Stimulated activated CD4-positive, alpha-beta T cell treated with anti-CD3 and anti-CD28 coated beads, Interleukin-1b, Interleukin-23, amount 100 ng/mL, for 24 hours (primary cell): Measurements from ENCODE around the gene GOLGA6L10.
"Not testable (repeated sequence)": the region's sequence is repeated elsewhere in the genome, so short reads cannot be mapped to it uniquely, and the experiment has no call there.

Experiments
- DNase-seq, 4 experiments: peaks; one replicate each; pipeline ENCODE4 v3.0.0-alpha.2; 2020; ENCODE audit warnings: low read depth in 4 of 4, low spot score in 1 of 4

Gene GOLGA6L10

GRCh38 chr15:82343851-82344250, 5.4 kb downstream of the GOLGA6L10 start:
- not testable (repeated sequence) for DNase-seq

DNA sequence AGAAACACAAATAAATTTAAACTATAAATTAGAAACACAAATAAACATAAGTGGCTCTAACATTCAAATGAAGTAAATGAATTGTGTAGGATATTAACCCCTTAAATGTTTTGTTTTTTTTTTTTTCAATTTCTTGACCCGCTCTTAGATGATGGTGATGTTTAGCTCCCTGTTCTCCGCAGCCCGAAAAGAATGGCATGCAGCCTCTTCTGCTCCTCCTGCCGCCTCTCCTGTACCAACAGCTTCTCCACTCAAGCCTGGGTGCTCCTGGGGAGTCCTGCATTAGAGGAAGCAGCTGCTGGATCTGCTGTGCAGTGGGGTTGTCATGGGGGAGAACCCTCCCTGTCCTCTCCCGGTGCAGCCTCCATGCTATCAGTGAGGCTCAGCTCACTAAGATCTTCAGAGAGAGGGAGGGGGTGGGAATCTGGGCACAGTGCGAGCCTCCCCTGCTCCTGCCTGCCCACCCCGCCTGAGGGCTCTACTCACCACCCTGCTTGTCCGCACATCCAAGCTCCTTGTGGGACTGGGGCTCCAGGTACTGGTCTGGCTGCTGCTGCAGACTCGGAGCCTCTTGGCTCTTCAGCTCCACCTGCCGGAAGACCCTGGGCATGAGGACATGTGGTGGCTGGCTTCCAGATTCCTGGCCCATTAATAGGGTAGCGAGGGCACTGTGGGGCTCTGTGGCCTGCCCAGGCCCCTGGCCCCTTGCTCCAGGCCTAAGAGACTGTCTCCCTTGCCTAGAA, 6.5 kb downstream of the GOLGA6L10 start:
- peak in 1 of 4 experiments; percentile 8 for DNase-seq

GRCh38 chr15:82338573-82338972, 10.7 kb downstream of the GOLGA6L10 start:
- DNase-seq, result not testable (repeated sequence)

DNA sequence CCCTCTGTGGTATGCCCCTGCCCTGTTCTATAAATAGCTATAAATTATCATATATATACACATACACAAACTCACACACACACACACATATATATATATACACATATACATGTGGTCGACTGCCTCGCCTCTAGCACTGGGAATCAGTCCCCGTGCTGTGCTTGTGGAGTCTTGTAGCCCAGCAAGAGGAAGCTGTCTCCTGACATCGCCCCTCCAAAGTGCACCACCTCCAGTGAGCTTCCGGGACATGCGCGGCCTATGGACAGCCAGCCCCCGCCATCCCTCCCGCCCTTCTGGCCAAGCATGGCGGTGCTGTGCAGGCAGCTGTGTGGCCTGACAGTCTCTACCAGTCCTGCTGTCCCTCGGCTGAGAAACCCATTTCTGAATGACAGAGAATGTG, 11.2 kb downstream of the GOLGA6L10 start:
- DNase-seq, result not testable (repeated sequence)

GRCh38 chr15:82337051-82337450, 12.2 kb downstream of the GOLGA6L10 start:
- DNase-seq, result not testable (repeated sequence)

- DNase-seq, result not testable (repeated sequence)
Observed at GRCh38 chr15:82336180-82336647, 13.1 kb downstream of the GOLGA6L10 start.

DNA sequence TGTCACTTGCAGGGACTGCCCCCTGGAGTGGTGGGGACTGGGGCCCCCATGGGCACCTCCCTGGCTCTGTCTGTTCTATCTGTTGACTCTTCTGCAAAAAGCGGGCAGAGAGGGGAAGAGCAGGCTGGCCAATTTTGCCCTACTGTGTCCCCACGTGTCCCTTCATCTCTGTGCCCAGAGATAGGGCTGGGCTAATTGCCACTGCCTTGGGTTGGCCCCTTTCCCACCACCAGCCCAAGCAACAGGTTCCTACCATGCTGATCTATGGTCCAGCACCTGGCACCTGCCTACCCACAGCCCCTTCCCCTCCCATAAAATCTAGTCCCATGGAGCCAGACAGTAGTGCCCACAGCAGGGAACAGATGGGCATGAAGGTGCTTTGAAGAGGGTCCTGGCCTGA, 14.3 kb downstream of the GOLGA6L10 start:
- DNase-seq, result not testable (repeated sequence)

- not testable (repeated sequence) for DNase-seq
Observed at GRCh38 chr15:82334554-82334932, 14.7 kb downstream of the GOLGA6L10 start.

GRCh38 chr15:82333603-82334553, 15.4 kb downstream of the GOLGA6L10 start:
- not testable (repeated sequence) for DNase-seq

DNA sequence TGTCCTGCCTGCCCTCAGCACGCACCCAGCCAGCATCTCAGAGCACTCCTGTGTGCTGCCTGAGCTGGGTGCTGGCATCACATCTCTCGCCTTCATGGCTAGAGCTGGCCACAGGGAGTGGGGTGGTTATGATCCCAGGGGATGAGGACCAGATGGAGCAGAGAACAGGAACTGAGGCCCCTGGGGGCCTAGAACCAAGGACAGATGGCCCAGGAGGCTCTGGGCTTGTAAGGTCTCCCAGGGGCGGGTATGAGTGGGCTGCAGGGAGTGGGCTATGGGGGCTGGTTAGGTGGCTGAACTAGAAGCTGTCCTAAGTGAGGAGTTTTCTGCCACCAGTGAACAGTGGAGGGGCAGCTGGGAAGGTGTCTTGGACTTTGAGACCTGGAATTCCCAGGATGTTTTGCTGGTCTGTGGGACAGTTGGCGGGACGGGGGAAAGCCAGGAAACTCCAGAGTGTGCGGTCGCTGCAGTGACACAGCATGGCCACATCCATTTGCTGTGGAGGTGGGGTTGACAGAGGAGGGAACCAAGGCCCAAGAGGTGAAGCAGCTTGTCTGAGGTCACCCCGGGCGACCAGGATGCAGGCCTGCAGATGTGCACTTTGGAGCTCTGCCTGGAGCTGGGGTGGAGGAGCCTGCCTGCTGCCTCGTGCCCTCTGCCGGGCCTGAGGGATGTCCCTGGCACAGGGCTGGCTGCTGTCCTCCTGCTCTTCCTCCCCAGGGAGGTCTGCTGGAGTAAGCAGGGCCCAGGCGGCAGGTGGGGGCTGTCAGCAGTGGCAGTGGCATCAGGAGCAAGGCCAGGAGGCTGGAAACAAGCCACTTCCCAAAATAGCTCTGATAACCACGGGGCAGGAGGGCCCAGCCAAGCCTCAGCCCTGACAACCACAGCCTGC, 16.3 kb downstream of the GOLGA6L10 start:
- not testable (repeated sequence) for DNase-seq

- DNase-seq, result not testable (repeated sequence)
Observed at GRCh38 chr15:82331576-82332304, 17.5 kb downstream of the GOLGA6L10 start.

DNA sequence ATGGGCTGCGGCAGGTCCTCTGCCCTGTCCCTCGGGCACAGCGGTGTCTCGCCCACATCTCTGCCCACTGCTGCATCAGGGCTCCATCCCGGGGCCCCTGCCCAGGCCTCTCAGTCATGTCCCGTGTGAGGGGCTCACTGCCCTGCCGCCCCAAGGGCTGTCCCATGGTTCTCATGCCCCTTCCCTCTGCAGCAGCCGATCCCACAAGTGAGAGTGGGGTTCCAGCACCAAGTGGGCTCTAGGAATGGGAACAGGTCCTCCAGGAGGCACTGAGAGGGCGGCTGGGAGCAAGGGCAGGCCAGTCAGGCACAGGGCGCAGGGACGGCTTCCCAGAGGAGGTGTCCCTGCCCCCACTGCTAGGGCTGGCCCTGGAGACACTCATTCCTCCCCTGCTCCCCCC, 18.4 kb downstream of the GOLGA6L10 start:
- not testable (repeated sequence) for DNase-seq

- DNase-seq, result not testable (repeated sequence)
Observed at GRCh38 chr15:82329039-82329438, 20.2 kb downstream of the GOLGA6L10 start.

DNA sequence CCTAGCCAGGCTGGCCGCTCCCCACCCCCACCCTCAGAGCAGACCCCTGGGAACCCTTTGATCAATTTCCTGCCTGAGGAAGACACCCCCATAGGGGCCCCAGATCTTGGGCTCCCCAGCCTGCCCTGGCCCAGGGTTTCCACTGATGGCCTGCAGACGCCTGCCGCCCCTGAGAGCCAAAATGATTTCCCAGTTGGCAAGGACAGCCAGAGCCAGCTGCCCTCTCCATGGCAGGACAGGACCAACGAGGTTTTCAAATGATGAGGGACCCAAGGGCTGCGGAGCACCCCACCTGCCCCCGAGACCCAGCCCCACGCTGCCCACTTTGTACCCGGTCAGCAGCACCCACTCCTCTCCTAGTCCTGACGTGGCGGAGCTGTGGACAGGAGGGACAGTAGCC, 21.9 kb downstream of the GOLGA6L10 start:
- DNase-seq, result not testable (repeated sequence)

- not testable (repeated sequence) for DNase-seq
Observed at GRCh38 chr15:82326896-82327295, 22.4 kb downstream of the GOLGA6L10 start.

DNA sequence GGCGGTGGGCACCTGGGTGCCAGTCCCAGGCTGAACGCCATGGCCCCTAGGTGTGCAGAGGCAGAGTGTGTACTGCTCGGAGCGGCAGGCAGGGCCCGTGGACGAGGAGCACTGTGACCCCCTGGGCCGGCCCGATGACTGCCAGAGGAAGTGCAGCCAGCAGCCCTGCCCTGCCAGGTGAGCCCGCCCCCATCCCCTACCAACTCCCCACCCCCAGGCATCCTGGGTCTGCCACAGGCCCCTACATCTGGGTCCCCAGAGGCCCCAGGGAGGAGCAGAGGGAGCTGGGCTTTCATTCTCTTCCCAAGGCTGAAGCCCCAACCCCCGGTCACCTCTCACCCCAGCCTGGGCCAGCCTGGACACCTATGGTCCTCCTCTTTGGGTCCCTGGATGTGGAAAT, 23.6 kb downstream of the GOLGA6L10 start:
- not testable (repeated sequence) for DNase-seq

- DNase-seq, result not testable (repeated sequence)
Observed at GRCh38 chr15:82324831-82325230, 24.4 kb downstream of the GOLGA6L10 start.

DNA sequence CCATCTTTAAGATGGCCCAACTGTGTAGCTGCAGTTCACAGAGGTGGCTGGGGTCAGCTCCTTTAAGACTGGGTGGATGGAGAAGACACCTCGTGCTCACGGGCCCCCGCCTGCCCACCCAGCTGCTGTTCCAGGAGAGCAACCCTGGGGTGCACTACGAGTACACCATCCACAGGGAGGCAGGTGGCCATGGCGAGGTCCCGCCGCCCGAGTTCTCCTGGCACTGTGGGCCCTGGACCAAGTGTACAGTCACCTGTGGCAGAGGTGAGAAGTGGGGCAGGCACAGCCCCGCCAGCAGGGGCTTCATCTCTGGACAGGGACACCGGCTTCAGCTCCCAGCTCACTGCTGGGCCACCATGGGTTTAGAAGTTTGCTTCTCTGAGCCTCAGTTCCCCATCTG, 26.8 kb downstream of the GOLGA6L10 start:
- DNase-seq, result not testable (repeated sequence)

- DNase-seq, result not testable (repeated sequence)
Observed at GRCh38 chr15:82320861-82321260, 28.4 kb downstream of the GOLGA6L10 start.
